ENCODE measurements around the gene STK33.

The STK33 gene

DNA sequence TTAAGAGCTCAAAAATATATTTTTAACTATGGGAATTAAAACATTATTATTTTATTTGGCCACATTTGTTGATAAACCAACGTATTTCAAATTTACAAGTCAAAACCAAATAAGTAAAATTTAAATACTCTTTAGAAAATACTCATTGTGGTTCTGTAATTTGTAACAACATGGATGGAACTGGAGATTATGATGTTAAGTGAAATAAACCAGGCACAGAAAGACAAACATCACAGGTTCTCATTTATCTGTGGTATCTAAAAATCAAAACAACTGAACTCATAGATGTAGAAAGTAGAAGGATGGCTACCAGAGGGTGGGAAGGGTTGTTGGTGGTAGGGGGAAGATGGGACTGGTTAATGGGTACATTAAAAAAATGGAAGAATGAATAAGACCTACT lies 50.8 kb downstream of the STK33 start:
- POLR2A ChIA-PET: no interaction called here

DNA sequence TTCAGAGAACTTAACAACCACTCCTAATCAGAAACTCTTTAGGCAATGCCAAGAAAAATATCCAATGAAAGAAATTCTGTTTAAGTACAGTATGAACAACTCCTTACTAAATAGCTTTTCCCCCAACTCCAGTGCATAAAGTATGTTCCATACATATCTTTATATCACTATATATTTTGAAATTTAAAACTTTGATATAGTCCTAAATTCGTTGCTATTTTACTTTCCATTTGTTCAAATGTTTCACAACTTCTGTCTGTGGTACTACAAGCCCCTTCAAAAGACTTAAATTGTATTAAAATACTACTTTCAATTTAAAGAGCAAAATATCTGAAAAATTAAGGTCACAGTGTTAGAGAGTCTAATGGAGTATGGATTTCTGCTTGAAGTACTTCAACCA lies 52.6 kb downstream of the STK33 start:
- ChIA-PET CTCF (interaction anchor here (1.4 kb wide), 1 partner anchor 49 kb away, joined by 3 read pairs; no protein-coding TSS in a partner anchor), POLR2A (no interaction called here)
- TF ChIP-seq, protein P1, sequence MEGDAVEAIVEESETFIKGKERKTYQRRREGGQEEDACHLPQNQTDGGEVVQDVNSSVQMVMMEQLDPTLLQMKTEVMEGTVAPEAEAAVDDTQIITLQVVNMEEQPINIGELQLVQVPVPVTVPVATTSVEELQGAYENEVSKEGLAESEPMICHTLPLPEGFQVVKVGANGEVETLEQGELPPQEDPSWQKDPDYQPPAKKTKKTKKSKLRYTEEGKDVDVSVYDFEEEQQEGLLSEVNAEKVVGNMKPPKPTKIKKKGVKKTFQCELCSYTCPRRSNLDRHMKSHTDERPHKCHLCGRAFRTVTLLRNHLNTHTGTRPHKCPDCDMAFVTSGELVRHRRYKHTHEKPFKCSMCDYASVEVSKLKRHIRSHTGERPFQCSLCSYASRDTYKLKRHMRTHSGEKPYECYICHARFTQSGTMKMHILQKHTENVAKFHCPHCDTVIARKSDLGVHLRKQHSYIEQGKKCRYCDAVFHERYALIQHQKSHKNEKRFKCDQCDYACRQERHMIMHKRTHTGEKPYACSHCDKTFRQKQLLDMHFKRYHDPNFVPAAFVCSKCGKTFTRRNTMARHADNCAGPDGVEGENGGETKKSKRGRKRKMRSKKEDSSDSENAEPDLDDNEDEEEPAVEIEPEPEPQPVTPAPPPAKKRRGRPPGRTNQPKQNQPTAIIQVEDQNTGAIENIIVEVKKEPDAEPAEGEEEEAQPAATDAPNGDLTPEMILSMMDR (IDR thresholded peaks at IDR 0.05; ENCODE audit: control extremely low read depth, extremely low read depth, low read depth, missing control alignments): no peak
- DNase-seq (ENCODE audit: extremely low spot score): no peak

More for the DNA sequence above, 50.8 kb downstream of the STK33 start:
- no peak for DNase-seq (ENCODE audit: extremely low spot score)
- CTCF ChIA-PET: no interaction called here
- TF ChIP-seq, protein P1 (IDR thresholded peaks at IDR 0.05; ENCODE audit: control extremely low read depth, extremely low read depth, low read depth, missing control alignments): no peak

DNA sequence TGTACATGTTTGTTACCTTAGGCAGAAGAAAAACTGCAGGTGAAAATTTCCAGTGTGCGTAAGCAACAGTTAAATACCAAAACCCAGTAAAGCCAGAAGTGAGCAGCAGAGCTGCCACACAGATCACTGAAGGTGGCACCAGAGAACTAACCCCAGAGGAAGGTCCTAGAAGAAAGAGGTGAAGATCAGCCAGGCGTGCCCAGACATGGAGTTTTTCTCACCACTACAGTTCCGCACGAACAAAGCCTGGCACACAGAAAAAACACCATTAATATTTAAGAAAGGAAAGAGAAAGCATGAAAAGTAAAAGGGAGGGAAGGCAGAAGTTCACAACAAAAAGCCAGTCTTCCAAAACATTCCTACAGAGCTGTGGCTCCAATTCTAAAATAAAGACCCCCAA lies 60.7 kb downstream of the STK33 start:
- ChIA-PET POLR2A (no interaction called here), CTCF (no interaction called here)
- peak; percentile 43 for DNase-seq (ENCODE audit: extremely low spot score)
- TF ChIP-seq, protein P1 (IDR thresholded peaks at IDR 0.05; ENCODE audit: control extremely low read depth, extremely low read depth, low read depth, missing control alignments): peak; percentile 26

DNA sequence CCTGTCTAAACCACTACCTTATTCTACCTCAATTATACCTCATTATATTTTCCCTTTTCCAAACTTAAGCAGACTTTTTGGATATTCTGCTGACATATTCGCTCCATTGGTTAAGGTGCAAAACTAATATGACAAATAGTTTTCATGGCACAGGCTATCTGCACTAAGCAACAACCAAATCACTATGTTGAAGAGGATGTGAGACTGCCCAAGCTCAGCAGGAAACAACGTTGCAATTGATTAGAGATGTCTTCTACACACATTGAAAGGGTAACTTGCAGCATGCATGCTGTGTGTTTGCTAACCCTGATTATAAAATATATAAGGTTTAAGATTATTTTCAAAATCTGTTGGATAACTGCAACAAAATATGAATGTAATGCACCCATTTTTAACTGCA lies 61.6 kb downstream of the STK33 start:
- TF ChIP-seq, protein P1 (IDR thresholded peaks at IDR 0.05; ENCODE audit: control extremely low read depth, extremely low read depth, low read depth, missing control alignments): no peak
- DNase-seq (ENCODE audit: extremely low spot score): peak; percentile 27
- CTCF ChIA-PET: no interaction called here
- POLR2A ChIA-PET: interaction anchor here (0.5 kb wide), 1 partner anchor 154 kb away, joined by 5 read pairs; no protein-coding TSS in a partner anchor

DNA sequence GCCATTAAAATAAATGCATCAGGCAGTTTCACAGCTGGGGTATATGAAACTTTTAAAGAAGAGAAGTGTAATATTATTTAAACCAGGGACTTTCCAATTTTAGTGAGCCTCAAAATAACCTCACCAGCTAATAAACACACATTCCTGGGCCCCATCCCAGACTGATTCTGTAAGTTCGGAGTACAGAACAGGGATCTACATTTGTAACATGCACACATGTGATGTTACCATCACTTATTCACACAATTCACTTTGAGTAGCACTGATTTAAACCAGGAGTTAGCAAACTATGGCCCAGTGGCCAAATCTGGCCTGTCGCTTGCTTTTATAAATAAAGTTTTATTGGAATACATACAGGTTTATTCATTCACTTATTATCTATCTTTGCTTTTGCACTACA lies 62.0 kb downstream of the STK33 start:
- POLR2A ChIA-PET: interaction anchor here (0.5 kb wide), 1 partner anchor 155 kb away, joined by 5 read pairs; no protein-coding TSS in a partner anchor
- DNase-seq (ENCODE audit: extremely low spot score): peak; percentile 38
- TF ChIP-seq, protein P1 (IDR thresholded peaks at IDR 0.05; ENCODE audit: control extremely low read depth, extremely low read depth, low read depth, missing control alignments): no peak
- CTCF ChIA-PET: no interaction called here

DNA sequence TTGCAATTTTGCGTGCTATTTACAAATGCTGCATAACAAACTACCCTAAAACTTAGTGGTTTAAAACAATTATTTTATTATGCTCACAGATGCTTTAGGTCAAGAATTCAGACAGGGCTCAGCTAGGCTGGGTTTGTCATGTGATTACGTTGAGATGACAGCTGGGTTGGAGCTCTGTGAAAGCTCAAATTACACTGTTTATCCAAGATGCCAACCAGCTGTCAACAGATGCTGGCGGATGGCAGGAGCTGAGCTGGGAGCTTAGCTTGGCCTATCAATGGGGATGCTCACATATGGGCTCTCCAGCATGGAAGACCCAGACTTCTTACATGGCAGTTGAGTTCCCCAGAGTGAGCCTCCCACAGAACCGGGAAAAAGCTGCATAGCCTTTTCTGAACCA lies 62.7 kb downstream of the STK33 start:
- ChIA-PET CTCF (interaction anchor here (0.7 kb wide), 1 partner anchor 35 kb away, joined by 5 read pairs; no protein-coding TSS in a partner anchor), POLR2A (no interaction called here)
- TF ChIP-seq, protein P1 (IDR thresholded peaks at IDR 0.05; ENCODE audit: control extremely low read depth, extremely low read depth, low read depth, missing control alignments): no peak
- no peak for DNase-seq (ENCODE audit: extremely low spot score)
